Hematopoietic multipotent progenitor cell treated with erythropoietin and hydrocortisone succinate and interleukin-3 and kit ligand, for 6 days (in vitro differentiated cells): ENCODE data around the gene ATP6V1G1.
A peak's percentile ranks its signal among the peaks of the same experiment; 100 is the strongest.
"Not testable (repeated sequence)": the region's sequence is repeated elsewhere in the genome, so short reads cannot be mapped to it uniquely, and the experiment has no call there.

Source experiments
- DNase-seq: peaks from one replicate; pipeline ENCODE4 v3.0.0-alpha.2; 2015

The ATP6V1G1 gene, protein sequence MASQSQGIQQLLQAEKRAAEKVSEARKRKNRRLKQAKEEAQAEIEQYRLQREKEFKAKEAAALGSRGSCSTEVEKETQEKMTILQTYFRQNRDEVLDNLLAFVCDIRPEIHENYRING

DNA sequence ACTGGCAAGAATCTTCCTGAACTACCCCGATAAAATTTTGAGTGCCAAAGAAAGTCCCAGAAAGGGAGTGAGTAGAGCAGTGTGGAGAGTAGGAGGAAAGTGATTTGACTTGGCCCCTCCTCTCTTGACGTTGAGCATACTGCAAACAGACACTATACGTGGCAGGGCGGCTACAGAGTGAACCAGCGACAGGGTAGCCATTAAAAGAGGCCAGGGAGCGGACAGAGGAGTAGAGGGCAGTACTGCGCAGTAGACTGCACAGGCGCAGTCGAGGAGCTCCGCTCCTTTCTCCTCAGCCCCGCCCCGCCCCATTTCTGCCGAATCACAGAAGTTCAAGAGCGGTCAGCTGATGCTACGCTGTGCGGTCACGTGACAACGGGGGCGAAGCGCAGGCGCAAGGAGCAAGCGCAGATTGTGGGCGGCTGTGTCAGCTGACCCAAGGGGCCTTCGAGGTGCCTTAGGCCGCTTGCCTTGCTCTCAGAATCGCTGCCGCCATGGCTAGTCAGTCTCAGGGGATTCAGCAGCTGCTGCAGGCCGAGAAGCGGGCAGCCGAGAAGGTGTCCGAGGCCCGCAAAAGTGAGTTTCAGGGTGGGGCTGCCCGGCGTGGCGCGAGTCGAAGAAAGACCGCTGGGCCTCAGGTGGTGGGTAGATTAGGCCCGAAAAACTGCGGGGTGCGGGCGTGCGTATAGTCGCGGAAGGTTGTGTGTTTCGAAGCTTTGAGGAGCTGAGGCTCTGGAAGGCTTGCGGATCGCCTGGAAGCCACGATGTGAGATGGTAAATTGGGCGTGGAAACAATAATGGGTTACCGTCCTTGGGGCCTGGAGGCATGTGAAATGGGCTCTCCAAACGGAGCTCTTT lies at the start of gene ATP6V1G1:
Gene ATP6V1G1 (plus strand): TSS at position 425 of the 858 bp plus-strand sequence. CDS start 70 bp downstream, at position 495.
- peak; percentile 99 for DNase-seq

DNA sequence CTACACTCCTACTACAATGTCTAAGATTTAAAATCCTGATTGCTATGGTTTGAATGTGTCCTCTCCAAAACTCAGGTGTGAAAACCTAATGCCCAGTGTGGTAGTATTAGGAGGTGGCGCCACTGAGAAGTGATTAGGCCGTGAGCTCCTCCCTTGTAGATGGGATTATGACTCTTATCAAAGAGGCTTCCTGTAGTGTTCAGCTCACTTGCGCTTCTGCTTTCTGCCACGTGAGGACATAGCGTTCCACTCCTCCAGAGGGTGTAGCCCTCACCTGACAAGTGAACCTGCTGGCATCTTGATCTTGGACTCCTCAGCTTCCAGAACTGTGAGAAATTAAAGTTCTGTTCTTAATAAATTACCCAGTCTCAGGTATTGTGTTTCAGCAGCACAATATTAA lies 49.3 kb upstream of the ATP6V1G1 start:
- peak; percentile 54 for DNase-seq

DNA sequence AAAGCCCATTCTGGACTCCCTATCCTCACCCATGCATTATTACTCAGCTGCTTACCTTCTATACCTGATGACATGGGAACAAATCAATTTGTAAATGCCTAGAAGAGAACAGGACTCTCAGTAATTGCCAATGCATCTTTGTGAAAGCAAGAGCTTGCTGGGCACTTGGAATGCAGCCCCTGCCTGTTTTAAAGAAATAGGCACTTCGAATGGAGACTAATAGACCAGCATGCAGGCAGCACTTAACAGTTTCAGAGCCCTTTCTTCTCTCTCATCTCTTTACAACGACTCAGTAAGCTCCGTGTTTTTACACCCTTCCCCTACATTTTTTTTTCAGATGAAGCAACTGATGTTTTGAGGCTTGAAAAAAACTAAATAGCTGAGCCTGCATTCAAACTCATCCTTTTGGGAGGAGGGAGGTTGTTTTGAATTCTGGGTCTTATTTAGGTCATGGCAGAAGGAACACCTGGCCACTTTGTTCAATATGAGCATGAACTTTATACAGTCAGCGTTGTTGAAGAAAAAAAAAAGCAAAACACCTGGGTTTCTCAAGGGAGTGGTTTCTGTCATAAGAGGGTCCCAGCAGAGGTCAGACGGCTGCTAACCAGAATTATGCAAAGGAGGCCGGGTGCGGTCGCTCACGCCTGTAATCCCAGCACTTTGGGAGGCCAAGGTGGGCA lies 47.7 kb upstream of the ATP6V1G1 start:
- DNase-seq = no peak

DNA sequence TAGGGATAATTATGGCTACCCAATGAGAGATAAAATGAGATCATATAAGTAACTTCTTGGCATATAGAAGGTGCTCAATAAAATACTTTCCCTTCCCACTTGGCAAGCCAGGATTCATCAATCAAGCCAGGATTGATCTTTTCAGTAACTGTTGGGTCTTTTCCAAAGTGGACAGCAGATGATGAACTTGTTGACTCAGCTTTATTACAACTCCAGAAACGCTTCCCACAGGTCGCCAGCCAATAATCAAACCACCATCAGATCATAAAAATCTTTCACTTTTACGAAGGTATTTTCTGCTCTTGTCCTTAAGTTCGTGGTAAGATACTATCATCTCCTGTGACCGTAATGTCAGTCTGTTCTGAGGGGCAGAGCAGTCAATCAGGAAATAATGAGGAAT lies 42.5 kb upstream of the ATP6V1G1 start:
- DNase-seq = no peak

DNA sequence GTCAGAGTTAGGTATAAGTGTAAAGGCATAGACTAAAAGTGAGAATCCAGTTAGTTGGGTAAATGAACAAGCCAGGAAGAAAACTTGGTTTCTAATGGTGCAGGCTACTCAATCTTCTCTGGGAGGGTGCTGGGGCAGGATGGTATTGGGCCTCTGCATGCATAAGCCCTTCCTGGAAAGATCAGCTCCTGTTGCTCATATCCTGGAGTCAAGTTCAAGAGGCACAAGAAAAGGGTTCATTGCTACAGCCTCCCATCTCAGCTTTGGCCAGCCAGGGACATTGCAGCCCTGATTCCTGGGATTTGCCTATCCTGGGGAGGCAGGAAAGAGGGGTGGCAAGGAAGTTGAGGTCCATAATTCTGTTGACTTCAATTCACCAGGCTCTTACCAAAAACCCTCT lies 40.7 kb upstream of the ATP6V1G1 start:
- DNase-seq = no peak

DNA sequence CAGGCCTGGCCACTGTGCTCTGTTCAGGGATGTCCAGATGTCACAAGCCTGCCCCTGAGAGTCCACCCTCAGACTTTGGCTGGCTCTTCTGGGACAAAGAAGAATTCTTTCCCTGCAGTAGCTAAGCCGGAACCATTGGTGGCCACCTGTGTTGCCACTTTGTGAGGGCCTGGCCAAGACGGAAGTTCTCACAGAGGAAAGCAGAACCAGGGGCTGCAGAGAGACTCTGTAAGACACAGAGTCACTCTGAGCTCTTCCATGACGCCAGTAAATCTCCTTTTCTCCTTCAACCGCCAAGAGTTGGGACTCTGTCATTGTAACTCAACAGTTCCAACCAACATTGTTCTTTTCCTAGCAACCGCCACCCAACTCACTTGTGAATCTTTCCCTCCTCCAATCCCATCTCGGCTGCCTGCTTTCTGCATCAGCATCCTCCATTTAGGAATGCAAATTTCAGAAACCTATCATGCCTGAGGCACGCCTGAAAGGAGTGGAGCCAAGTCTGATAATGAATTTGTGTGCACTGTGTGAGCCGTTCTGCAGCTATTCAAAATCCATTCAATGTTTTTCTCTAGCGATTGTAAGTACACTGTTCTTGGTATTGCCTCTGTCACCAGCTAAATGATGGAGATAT lies 37.8 kb upstream of the ATP6V1G1 start:
- DNase-seq = no peak

DNA sequence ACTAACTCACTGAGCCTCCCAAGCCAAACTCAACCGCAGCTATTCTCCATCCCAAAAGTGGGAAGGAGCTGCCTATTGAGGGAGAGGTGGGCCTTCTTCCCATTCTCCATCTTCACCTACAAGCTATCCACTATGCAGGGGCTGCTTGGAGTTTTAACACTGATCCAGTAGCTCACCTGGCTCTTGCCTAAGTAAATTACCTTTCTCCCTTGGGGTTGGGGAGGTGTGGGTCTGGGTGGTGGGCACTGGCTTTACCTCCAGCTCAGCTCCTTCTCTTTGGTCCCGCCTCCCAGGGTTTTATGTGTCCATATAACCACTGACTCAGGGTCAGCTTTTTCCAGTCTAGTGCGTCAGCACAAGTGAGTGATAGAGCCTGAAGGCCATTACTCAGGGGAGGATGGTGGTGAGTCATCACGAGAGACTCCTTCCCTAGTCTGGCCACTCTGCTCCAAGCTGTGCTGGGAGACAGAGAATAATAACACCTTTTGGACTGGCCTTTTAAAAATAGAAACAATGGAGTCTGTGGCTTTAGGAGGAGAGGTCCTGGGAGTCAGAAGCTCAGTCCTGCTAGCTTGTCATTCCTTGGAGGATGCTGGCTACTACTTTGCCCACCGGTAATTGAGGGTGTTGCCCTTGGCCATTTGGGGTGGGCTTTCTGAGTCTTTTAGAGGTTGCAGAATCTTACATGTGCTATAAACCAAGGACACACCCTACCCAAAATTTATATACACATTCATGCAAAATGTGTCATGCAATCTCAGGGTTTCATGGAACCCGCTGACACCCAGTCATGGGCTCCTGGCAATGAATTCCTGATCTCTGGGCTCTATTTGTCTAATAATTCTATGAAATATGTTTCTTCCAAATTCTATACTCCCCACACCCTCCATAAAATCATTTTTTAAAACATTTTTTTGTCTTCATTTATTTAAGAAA lies 35.6 kb upstream of the ATP6V1G1 start:
- DNase-seq = no peak

DNA sequence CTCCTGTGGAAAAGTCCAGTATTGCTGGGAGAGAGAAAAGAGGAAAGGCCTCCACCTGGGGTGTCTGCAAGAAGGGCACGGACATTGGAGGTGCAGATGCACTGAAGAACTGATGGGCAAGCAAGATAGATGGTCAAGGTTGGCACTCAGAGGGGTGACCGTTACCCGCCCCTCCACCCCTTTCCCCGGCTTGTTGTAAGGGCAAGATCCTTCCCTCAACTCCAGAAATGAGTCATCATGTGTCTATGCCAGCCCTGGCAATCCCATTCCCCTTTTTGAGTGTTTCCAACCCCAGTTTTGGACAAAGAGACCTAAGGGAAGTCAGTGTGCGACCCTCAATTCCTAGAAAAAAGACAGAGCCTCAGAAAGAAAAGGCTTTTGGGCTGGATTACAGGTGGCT lies 34.9 kb upstream of the ATP6V1G1 start:
- no peak for DNase-seq

DNA sequence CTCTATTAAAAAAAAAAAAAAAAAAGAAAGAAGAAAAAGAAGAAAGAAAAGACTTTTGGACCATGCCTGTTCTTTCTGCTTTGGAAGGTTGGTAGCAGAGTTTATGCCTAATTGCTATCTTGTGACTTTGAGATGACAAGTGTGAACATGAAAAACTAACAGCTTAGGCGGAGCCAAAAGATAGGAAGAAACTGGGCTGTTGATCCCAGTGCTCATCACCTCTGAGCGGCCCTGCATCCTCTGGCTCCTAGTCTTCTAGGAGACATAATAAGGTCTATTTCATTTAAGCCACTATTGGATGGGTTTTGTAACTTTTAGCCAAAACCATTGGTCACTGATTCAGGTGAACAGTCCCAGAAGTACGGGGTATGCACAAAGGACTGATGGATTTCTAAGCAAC lies 34.4 kb upstream of the ATP6V1G1 start:
- no peak for DNase-seq

DNA sequence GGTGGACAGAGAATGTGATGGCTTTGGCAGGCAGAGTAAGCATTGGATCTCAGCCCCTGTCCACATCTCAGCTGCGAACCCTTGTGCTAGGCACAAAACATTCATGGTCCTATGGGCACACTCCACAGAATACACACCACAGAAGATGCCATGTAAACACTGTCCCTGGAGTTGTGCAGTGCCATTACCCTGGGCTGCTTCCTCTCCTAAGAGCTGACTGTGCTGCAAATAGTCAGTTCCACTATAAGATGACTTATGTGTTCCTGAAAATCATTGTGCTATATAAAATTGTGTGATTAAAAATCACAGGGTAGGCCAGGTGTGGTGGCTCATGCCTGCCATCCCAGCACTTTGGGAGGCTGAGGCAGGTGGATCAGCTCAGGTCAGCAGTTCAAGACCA lies 31.9 kb upstream of the ATP6V1G1 start:
- DNase-seq = no peak

DNA sequence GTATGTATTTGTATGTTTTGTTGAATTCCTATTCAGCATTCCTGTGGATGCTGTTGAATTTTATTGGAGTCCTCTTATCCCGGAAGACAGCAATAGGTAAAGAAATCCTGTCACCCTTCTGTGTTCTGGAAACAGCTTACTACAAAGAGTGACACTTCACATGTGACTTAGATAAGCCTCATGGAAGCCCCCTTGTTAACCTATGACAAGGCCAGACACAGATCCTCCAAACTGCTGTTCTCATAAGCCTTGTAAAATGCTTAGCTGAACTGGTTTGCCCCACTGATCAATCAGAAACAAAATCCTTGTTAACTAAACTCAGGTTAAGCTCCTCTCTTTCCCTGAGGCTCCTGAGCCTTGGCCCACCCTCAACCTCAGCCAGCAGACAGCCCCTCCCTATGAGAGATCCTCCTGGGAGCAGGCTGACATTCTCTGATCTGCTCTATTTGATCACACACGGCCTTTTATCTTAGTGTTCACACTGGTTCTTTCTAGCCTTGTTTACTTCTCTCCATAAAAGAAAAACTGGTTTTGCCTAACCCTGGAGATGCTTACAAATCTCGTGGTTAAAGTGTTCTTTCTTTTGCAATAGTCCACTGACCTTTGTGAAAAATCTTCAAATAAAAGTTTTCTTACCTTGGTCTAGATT lies 29.4 kb upstream of the ATP6V1G1 start:
- no peak for DNase-seq

DNA sequence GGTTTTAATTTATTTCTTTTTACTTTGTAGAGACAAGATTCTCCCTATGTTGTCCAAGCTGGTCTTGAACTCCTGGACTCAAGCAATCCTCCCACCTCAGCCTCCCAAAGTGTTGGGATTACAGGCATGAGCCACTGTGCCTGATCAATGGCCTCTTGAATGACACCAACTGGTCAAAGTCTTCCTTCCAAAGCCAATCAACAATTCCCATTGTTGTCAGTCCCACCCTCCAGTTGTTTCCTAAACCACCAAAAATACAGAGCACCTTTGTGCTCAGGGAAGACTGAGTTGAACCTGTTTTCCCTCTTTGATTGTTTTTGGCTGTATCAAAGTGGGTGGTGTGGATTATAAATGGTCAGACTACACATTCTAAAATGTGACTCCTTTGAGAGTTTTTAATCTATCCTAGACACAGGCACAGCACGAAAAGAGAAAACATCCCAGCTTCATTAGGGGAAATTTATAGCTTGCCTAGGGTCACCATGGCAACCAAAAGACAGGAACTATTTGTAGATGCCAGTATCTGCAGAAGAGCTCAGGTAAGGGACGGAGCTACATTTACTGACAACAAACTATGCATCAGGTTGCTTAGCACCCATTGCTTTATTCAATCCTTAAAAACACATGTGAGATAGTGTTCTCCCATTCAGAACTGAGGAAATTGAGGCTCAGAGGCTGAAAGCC lies 27.6 kb upstream of the ATP6V1G1 start:
- no peak for DNase-seq

DNA sequence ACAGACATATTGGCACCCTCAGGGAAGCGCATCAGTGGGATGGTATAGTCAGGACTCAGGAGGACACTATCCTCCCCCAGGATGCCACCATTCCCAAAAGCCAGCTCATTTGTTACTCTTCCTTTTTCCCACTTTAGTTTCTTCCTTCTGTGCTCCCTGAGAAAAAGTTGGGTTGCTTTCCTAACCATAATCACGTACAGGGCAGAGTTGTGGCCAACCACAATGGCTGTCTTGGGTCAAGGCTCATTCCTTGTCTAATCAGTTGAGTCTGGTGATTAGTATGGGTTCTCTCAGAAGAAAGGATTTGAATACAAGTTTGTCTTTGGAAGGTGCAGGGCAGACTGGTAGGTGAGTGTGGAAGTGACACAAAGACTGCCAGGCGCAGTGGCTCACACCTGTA lies 26.6 kb upstream of the ATP6V1G1 start:
- DNase-seq = no peak

DNA sequence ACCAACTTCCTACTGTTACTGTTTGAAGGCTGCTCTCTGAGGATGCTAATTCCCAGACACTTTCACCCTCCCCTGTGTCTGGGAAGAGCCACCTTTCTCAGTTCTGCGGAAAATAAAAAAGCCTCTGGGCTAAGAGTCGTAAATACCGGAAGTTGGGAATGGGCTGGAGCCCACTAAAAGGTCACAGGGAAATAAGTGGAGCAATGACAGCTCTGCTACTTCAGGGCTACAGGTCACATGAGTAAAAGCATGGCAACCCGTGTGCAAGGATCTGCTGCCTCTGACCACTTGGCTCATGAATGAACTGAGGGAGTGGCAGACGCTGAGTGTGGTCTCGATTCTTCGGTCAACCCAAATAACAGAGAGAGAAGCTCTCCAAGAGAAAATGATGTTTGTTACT lies 25.8 kb upstream of the ATP6V1G1 start:
- DNase-seq = no peak

DNA sequence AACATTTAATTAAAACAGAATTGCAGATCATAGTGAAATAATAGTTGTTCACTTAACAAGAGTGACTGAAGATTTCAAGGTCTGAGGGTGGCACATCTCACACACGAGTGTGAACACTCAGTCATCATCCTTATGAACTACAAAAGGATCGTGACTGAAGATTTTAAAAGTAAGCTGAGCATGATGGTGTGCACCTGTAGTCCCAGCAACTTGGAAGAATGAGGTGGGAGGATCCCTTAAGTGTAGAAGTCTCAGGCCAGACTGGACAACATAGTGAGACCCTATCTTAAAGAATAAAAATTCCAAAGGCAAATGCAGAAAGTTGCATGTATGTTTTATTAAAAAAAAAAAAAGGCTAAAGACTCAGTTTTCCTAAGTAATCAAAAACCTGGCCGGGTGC lies 22.4 kb upstream of the ATP6V1G1 start:
- DNase-seq = no peak

DNA sequence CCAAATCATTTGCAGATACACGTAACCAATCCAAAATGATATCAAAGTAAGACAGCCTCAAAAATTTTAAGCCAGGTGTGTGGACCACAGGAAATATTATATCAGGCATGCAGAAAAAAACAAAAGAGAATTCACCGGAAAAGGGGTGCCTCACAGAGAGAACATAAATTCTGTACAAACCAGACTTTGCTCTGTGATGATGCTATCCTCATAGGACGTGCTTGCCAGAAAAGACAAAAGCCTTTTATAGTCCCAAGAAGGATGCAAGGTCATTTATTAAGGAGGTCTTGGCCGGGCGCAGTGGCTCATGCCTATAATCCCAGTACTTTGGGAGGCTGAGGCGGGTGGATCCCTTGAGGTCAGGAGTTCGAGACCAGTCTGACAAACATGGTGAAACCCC lies 16.8 kb upstream of the ATP6V1G1 start:
- no peak for DNase-seq

DNA sequence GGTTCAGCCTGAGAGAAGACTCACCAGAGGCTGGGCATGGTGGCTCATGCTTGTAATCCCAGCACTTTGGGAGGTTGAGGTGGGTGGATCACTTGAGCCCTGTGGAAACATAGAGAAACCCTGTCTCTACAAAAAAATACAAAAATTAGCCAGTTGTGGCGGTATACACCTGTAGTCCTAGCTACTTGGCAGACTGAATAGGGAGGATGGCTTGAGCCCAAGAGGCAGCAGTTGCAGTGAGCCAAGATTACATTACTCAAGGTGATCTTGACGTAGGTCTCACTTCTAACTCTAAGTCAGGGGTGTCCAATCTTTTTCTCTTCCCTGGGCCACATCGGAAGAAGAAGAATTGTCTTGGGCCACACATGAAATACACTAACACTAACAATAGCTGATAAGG lies 16.2 kb upstream of the ATP6V1G1 start:
- DNase-seq = no peak

DNA sequence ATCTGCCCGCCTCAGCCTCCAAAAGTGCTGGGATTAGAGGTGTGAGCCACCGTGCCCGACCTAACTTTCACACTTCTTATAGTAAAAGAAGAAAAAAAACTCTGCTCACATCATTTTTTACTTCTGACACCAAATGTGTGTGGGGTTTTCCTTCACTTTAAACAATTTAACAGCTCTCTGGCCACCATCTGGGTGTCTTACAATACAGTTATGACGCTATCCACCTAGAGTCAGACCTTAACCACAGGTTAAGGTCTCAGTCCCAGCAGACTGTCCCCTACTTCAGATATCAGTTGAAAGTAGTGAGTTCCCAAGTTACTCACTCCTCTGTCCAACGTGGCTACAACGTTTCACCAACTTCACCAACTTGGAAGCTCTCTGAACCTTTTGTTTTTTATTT lies 15.4 kb upstream of the ATP6V1G1 start:
- DNase-seq = no peak

DNA sequence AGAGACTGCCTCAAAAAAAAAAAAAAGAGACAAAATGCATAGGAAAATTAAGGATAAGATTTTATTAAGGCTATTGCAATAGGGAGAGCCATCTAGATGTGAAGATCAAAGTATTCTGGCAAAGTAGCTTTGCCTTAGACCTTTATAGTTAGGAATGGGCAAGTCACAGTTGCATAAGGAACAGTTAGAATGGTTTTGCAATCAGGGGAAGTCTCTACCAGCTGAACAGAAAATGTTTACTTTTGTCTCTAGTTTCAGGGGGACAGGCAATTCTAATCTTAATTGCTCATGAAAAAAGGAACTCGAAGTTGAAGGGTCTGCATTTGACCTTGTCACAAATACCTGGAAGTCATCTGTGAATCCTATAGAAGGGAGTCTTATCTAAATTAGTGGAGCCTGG lies 13.1 kb upstream of the ATP6V1G1 start:
- peak; percentile 50 for DNase-seq

DNA sequence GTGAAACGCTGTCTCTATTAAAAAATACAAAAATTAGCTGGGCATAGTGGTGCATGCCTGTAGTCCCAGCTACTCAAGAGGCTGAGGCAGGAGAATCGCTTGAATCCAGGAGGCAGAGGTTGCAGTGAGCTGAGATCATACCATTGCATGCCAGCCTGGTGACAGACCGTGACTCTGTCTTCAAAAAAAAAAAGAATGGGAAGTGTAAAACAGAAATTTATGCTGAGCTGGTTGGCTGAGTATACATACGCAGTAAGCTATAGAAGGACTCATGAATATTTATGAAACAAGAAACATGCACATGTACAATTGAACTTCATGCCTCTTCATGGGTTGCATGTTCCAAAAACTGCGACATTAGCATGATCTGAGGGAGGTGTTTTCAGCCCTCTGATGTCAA lies 10.8 kb upstream of the ATP6V1G1 start:
- not testable (repeated sequence) for DNase-seq

DNA sequence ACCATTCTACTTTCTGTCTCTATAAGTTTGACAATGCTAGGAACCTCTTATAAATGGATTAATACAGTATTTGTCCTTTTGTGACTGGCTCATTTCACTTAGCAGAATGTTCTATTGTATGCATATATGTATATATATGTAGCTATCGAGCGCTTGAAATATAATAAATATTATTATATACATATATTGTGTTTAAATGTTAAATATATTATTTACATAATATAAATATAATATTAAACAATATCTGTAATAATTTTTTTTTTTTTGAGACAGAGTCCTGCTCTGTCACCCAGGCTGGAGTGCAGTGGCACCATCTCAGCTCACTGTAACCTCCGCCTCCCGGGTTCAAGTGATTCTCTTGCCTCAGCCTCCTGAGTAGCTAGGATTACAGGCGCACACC lies 9.4 kb upstream of the ATP6V1G1 start:
- not testable (repeated sequence) for DNase-seq
